ENCODE measurements around the gene KRTAP9-2.

DNA sequence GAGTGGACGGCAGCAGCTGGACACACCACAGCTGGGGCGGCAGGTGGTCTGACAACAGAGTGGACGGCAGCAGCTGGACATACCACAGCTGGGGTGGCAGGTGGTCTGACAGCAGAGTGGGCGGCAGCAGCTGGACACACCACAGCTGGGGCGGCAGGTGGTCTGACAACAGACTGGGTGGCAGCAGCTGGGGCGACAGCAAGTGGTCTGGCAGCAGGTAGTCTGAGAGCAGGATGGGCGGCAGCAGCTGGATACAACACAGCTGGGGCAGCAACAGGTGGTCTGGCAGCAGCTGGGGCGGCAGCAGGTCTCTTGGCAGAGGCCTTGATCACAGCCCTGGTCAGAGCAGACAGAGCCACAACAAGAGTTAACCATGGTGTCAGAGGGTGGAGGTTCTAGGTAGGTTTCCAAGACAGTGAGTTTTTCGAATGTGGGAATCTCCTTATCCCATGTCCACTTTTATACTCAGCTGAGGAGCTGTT is 41.9 kb upstream of the KRTAP9-2 start, which contains the start of gene KRTAP4-1:
- TF ChIP-seq, protein P1, sequence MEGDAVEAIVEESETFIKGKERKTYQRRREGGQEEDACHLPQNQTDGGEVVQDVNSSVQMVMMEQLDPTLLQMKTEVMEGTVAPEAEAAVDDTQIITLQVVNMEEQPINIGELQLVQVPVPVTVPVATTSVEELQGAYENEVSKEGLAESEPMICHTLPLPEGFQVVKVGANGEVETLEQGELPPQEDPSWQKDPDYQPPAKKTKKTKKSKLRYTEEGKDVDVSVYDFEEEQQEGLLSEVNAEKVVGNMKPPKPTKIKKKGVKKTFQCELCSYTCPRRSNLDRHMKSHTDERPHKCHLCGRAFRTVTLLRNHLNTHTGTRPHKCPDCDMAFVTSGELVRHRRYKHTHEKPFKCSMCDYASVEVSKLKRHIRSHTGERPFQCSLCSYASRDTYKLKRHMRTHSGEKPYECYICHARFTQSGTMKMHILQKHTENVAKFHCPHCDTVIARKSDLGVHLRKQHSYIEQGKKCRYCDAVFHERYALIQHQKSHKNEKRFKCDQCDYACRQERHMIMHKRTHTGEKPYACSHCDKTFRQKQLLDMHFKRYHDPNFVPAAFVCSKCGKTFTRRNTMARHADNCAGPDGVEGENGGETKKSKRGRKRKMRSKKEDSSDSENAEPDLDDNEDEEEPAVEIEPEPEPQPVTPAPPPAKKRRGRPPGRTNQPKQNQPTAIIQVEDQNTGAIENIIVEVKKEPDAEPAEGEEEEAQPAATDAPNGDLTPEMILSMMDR (IDR thresholded peaks at IDR 0.05) = no peak
- no peak for TF ChIP-seq EZH2 (IDR thresholded peaks at IDR 0.05)
